ENCODE results near the gene SELENOS. TPM values are rescaled to one million over a fixed set of nuclear protein-coding genes. Genes with fewer than 3 reads are reported as not detected.

Gene SELENOS
- total and polyA plus RNA-seq, 4 donors: 32.6 to 79.8 (median 63.9) TPM

- H3K27me3 ChIP-seq (ENCODE audit: control insufficient read depth, insufficient read depth, low read length): no peaks in the 10 kb centered on the region
- no peak overlapping the region for H3K27ac ChIP-seq (ENCODE audit: low read depth, low read length)
- H3K36me3 ChIP-seq (ENCODE audit: control insufficient read depth, insufficient read depth, low read length): peaks cover 4% of the 10 kb centered on the region
- H3K4me3 ChIP-seq (ENCODE audit: low read depth, low read length): no peak overlapping the region
- H3K4me1 ChIP-seq (ENCODE audit: control insufficient read depth, insufficient read depth, low read length): peaks cover 38% of the 10 kb centered on the region
- WGBS (ENCODE audit: insufficient coverage): 79% methylated on average over 10 of the region's 14 CpGs
- H3K9me3 ChIP-seq (ENCODE audit: control insufficient read depth, insufficient read depth, low read length): no peaks in the 10 kb centered on the region
- DNase-seq (ENCODE audit: low read depth in 4 of 6, low spot score in 6 of 6): no peak
Measured at GRCh38 chr15:101244889-101245668, 32.2 kb downstream of the SELENOS start.

- no peak for DNase-seq (ENCODE audit: low read depth in 4 of 6, low spot score in 6 of 6)
- WGBS (ENCODE audit: insufficient coverage): 39% methylated on average over 3 of the region's 7 CpGs
- Histone ChIP-seq H3K27ac (ENCODE audit: low read depth, low read length) (no peak overlapping the region), H3K27me3 (ENCODE audit: control insufficient read depth, insufficient read depth, low read length) (no peaks in the 10 kb centered on the region), H3K36me3 (ENCODE audit: control insufficient read depth, insufficient read depth, low read length) (peaks cover 4% of the 10 kb centered on the region), H3K9me3 (ENCODE audit: control insufficient read depth, insufficient read depth, low read length) (no peaks in the 10 kb centered on the region), H3K4me3 (ENCODE audit: low read depth, low read length) (no peak overlapping the region), H3K4me1 (ENCODE audit: control insufficient read depth, insufficient read depth, low read length) (peaks cover 32% of the 10 kb centered on the region)
Measured at GRCh38 chr15:101244036-101244781, 33.1 kb downstream of the SELENOS start.

GRCh38 chr15:101243420-101243819 is 33.9 kb downstream of the SELENOS start:
- no peak overlapping the region for H3K4me3 ChIP-seq (ENCODE audit: low read depth, low read length)
- peaks cover 4% of the 10 kb centered on the region for H3K36me3 ChIP-seq (ENCODE audit: control insufficient read depth, insufficient read depth, low read length)
- H3K27me3 ChIP-seq (ENCODE audit: control insufficient read depth, insufficient read depth, low read length): no peaks in the 10 kb centered on the region
- no peak for DNase-seq (ENCODE audit: low read depth in 4 of 6, low spot score in 6 of 6)
- H3K4me1 ChIP-seq (ENCODE audit: control insufficient read depth, insufficient read depth, low read length): peaks cover 32% of the 10 kb centered on the region
- no peaks in the 10 kb centered on the region for H3K9me3 ChIP-seq (ENCODE audit: control insufficient read depth, insufficient read depth, low read length)
- WGBS (ENCODE audit: insufficient coverage): 87% methylated on average over 9 of the region's 9 CpGs
- H3K27ac ChIP-seq (ENCODE audit: low read depth, low read length): no peak overlapping the region

GRCh38 chr15:101242999-101243336 is 34.3 kb downstream of the SELENOS start:
- H3K9me3 ChIP-seq (ENCODE audit: control insufficient read depth, insufficient read depth, low read length): no peaks in the 10 kb centered on the region
- no peaks in the 10 kb centered on the region for H3K27me3 ChIP-seq (ENCODE audit: control insufficient read depth, insufficient read depth, low read length)
- DNase-seq (ENCODE audit: low read depth in 4 of 6, low spot score in 6 of 6): no peak
- H3K27ac ChIP-seq (ENCODE audit: low read depth, low read length): no peak overlapping the region
- H3K36me3 ChIP-seq (ENCODE audit: control insufficient read depth, insufficient read depth, low read length): peaks cover 4% of the 10 kb centered on the region
- WGBS (ENCODE audit: insufficient coverage): 100% methylated on average over 1 of the region's 6 CpGs
- peaks cover 32% of the 10 kb centered on the region for H3K4me1 ChIP-seq (ENCODE audit: control insufficient read depth, insufficient read depth, low read length)
- no peak overlapping the region for H3K4me3 ChIP-seq (ENCODE audit: low read depth, low read length)

- no peak overlapping the region for H3K4me3 ChIP-seq (ENCODE audit: low read depth, low read length)
- no peaks in the 10 kb centered on the region for H3K9me3 ChIP-seq (ENCODE audit: control insufficient read depth, insufficient read depth, low read length)
- H3K27ac ChIP-seq (ENCODE audit: low read depth, low read length): no peak overlapping the region
- no peak for DNase-seq (ENCODE audit: low read depth in 4 of 6, low spot score in 6 of 6)
- 78% methylated on average over 6 of the region's 12 CpGs for WGBS (ENCODE audit: insufficient coverage)
- H3K4me1 ChIP-seq (ENCODE audit: control insufficient read depth, insufficient read depth, low read length): peaks cover 30% of the 10 kb centered on the region
- H3K36me3 ChIP-seq (ENCODE audit: control insufficient read depth, insufficient read depth, low read length): peaks cover 4% of the 10 kb centered on the region
- no peaks in the 10 kb centered on the region for H3K27me3 ChIP-seq (ENCODE audit: control insufficient read depth, insufficient read depth, low read length)
Measured at GRCh38 chr15:101242160-101242998, 34.9 kb downstream of the SELENOS start.

GRCh38 chr15:101240358-101240757 is 36.9 kb downstream of the SELENOS start:
- Histone ChIP-seq H3K4me3 (ENCODE audit: low read depth, low read length) (no peak overlapping the region), H3K36me3 (ENCODE audit: control insufficient read depth, insufficient read depth, low read length) (no peaks in the 10 kb centered on the region), H3K4me1 (ENCODE audit: control insufficient read depth, insufficient read depth, low read length) (peaks cover 26% of the 10 kb centered on the region), H3K9me3 (ENCODE audit: control insufficient read depth, insufficient read depth, low read length) (no peaks in the 10 kb centered on the region), H3K27ac (ENCODE audit: low read depth, low read length) (no peak overlapping the region), H3K27me3 (ENCODE audit: control insufficient read depth, insufficient read depth, low read length) (no peaks in the 10 kb centered on the region)
- WGBS (ENCODE audit: insufficient coverage): 16% methylated on average over 3 of the region's 5 CpGs
- DNase-seq (ENCODE audit: low read depth in 4 of 6, low spot score in 6 of 6): peak in 1 of 6 donors; percentile 14

- H3K27me3 ChIP-seq (ENCODE audit: control insufficient read depth, insufficient read depth, low read length): no peaks in the 10 kb centered on the region
- H3K27ac ChIP-seq (ENCODE audit: low read depth, low read length): no peak overlapping the region
- no peak for DNase-seq (ENCODE audit: low read depth in 4 of 6, low spot score in 6 of 6)
- 71% methylated on average over 4 of the region's 6 CpGs for WGBS (ENCODE audit: insufficient coverage)
- no peaks in the 10 kb centered on the region for H3K9me3 ChIP-seq (ENCODE audit: control insufficient read depth, insufficient read depth, low read length)
- H3K36me3 ChIP-seq (ENCODE audit: control insufficient read depth, insufficient read depth, low read length): peaks cover 6% of the 10 kb centered on the region
- peaks cover 21% of the 10 kb centered on the region for H3K4me1 ChIP-seq (ENCODE audit: control insufficient read depth, insufficient read depth, low read length)
- H3K4me3 ChIP-seq (ENCODE audit: low read depth, low read length): no peak overlapping the region
Measured at GRCh38 chr15:101239724-101240136, 37.6 kb downstream of the SELENOS start.

GRCh38 chr15:101237251-101237650 is 40.0 kb downstream of the SELENOS start:
- no peaks in the 10 kb centered on the region for H3K9me3 ChIP-seq (ENCODE audit: control insufficient read depth, insufficient read depth, low read length)
- peaks cover 10% of the 10 kb centered on the region for H3K4me1 ChIP-seq (ENCODE audit: control insufficient read depth, insufficient read depth, low read length)
- H3K4me3 ChIP-seq (ENCODE audit: low read depth, low read length): no peak overlapping the region
- no peak for DNase-seq (ENCODE audit: low read depth in 4 of 6, low spot score in 6 of 6)
- H3K36me3 ChIP-seq (ENCODE audit: control insufficient read depth, insufficient read depth, low read length): peaks cover 10% of the 10 kb centered on the region
- no peak overlapping the region for H3K27ac ChIP-seq (ENCODE audit: low read depth, low read length)
- 98% methylated on average over 11 of the region's 12 CpGs for WGBS (ENCODE audit: insufficient coverage)
- H3K27me3 ChIP-seq (ENCODE audit: control insufficient read depth, insufficient read depth, low read length): no peaks in the 10 kb centered on the region

GRCh38 chr15:101233651-101234280 is 43.5 kb downstream of the SELENOS start:
- WGBS (ENCODE audit: insufficient coverage): 100% methylated on average over 4 of the region's 5 CpGs
- peaks cover 10% of the 10 kb centered on the region for H3K36me3 ChIP-seq (ENCODE audit: control insufficient read depth, insufficient read depth, low read length)
- DNase-seq (ENCODE audit: low read depth in 4 of 6, low spot score in 6 of 6): no peak
- H3K4me3 ChIP-seq (ENCODE audit: low read depth, low read length): no peak overlapping the region
- no peaks in the 10 kb centered on the region for H3K9me3 ChIP-seq (ENCODE audit: control insufficient read depth, insufficient read depth, low read length)
- no peak overlapping the region for H3K27ac ChIP-seq (ENCODE audit: low read depth, low read length)
- peaks cover 5% of the 10 kb centered on the region for H3K4me1 ChIP-seq (ENCODE audit: control insufficient read depth, insufficient read depth, low read length)
- H3K27me3 ChIP-seq (ENCODE audit: control insufficient read depth, insufficient read depth, low read length): no peaks in the 10 kb centered on the region
